A549 (cell line): ENCODE measurements around the gene HSPG2. TPM values are rescaled to one million over a fixed set of nuclear protein-coding genes. Genes with fewer than 3 reads are reported as not detected.

ENCODE experiments used
- ATAC-seq, 2 experiments: fragments of 200-7000 bp in 1 of 2; fragments of >200 bp in 1 of 2; cut with Nextera tagmentation in 1 of 2; cut with Tn5 transposase in 1 of 2; 3 replicates each; pipeline versions ENCODE4 v1.8.0 to v1.9.1; 2018 to 2020; ENCODE audit warnings: mild to moderate bottlenecking in 1 of 2, moderate library complexity in 1 of 2
- CTCF ChIA-PET: fragments of 300-600 bp; sonication (Branson Sonifier 250); formaldehyde crosslinking; extraction: SDS; loops from one replicate; lab custom pipeline; 2021; ENCODE audit warnings: antibody characterized with exemption, inconsistent platforms; lab: Yijun Ruan, JAX
- POLR2A ChIA-PET: fragments of 350-600 bp; formaldehyde crosslinking; extraction: SDS; loops from one replicate; lab custom pipeline; 2021; ENCODE audit warnings: antibody characterized with exemption, inconsistent platforms; lab: Yijun Ruan, JAX
- DNase-seq, 2 experiments: peaks; one replicate each; pipeline versions ENCODE4 v3.0.0 to v3.0.0-alpha.2; 2011 to 2016; ENCODE audit warnings: low read depth in 1 of 2, low spot score in 1 of 2
- FAIRE-seq: peaks from 2 replicates; lab custom pipeline; 2011; peaks lifted over from hg19 to GRCh38; lab: Jason Lieb, UNC
- H3K27ac ChIP-seq, 2 experiments: fragments of >200 bp; sonication (Bioruptor Twin); formaldehyde crosslinking; 3 replicates each; pipeline ENCODE4 v1.5.1; 2016 to 2017
- H3K4me1 ChIP-seq: fragments of >200 bp; sonication (Bioruptor Twin); formaldehyde crosslinking; 3 replicates; pipeline ENCODE4 v1.6.1; 2016
- H3K4me2 ChIP-seq: fragments of >200 bp; sonication (Bioruptor Twin); formaldehyde crosslinking; 3 replicates; pipeline ENCODE4 v1.6.1; 2016
- H3K4me3 ChIP-seq: fragments of >200 bp; sonication (Bioruptor Twin); formaldehyde crosslinking; 3 replicates; pipeline ENCODE4 v1.5.1; 2016
- H3K9me3 ChIP-seq: fragments of >200 bp; sonication (Bioruptor Twin); formaldehyde crosslinking; 3 replicates; pipeline ENCODE4 v1.6.1; 2016
- BHLHE40 ChIP-seq: IDR thresholded peaks from 2 replicates; pipeline ENCODE4 v1.6.1; 2012; ENCODE audit warnings: low read depth, low read length, inconsistent platforms
- CBX8 ChIP-seq: fragments of 200-600 bp; sonication (generic); IDR thresholded peaks from 2 replicates; pipeline ENCODE4 v1.6.1; 2016
- CHD2 ChIP-seq: fragments of 150-350 bp; IDR thresholded peaks from 2 replicates; pipeline ENCODE4 v1.6.1; 2014; ENCODE audit warnings: low read length; ENCODE audit not compliant: partially characterized antibody
- CHD4 ChIP-seq: fragments of 200-600 bp; sonication (generic); IDR thresholded peaks from 2 replicates; pipeline ENCODE4 v1.6.1; 2016; ENCODE audit warnings: antibody characterized with exemption, mild to moderate bottlenecking, borderline replicate concordance
- EHMT2 ChIP-seq: fragments of 200-600 bp; sonication (generic); IDR thresholded peaks from 2 replicates; pipeline ENCODE4 v1.6.1; 2016; ENCODE audit warnings: antibody characterized with exemption, low read depth, mild to moderate bottlenecking, moderate library complexity
- HEYL ChIP-seq: fragments of 250-450 bp; sonication (Bioruptor Pico); IDR thresholded peaks from 2 replicates; pipeline ENCODE4 v1.8.0; 2021; ENCODE audit warnings: mild to moderate bottlenecking, moderate library complexity
- HOXA7 ChIP-seq: fragments of 250-450 bp; sonication (Bioruptor Pico); IDR thresholded peaks from 2 replicates; pipeline ENCODE4 v1.5.0; 2020; ENCODE audit warnings: mild to moderate bottlenecking, moderate library complexity
- HOXB13 ChIP-seq: fragments of 250-450 bp; sonication (Bioruptor Pico); IDR thresholded peaks from 2 replicates; pipeline ENCODE4 v1.5.0; 2020; ENCODE audit warnings: low read depth, mild to moderate bottlenecking, moderate library complexity
- MAFK ChIP-seq: fragments of 450-650 bp; IDR thresholded peaks from 2 replicates; pipeline ENCODE4 v1.6.1; 2014; ENCODE audit not compliant: partially characterized antibody
- MAZ ChIP-seq: fragments of 150-350 bp; IDR thresholded peaks from 2 replicates; pipeline ENCODE4 v1.6.1; 2014; ENCODE audit warnings: antibody characterized with exemption, low read depth, low read length, borderline replicate concordance
- MYC ChIP-seq: IDR thresholded peaks from 2 replicates; pipeline ENCODE4 v1.6.1; 2012; ENCODE audit warnings: mild to moderate bottlenecking, inconsistent platforms, low read length, improper control_type of control experiment, borderline replicate concordance
- POLR2A ChIP-seq: IDR thresholded peaks from 2 replicates; pipeline ENCODE4 v1.6.1; 2012; ENCODE audit warnings: mild to moderate bottlenecking, low read length
- RFX5 ChIP-seq: fragments of 450-650 bp; IDR thresholded peaks from 2 replicates; pipeline ENCODE4 v1.7.1; 2014; ENCODE audit warnings: antibody characterized with exemption, mild to moderate bottlenecking, moderate library complexity
- RNF2 ChIP-seq: fragments of 200-600 bp; sonication (generic); IDR thresholded peaks from 2 replicates; pipeline ENCODE4 v1.6.1; 2016; ENCODE audit warnings: low read depth, mild to moderate bottlenecking, antibody characterized with exemption, moderate library complexity, borderline replicate concordance
- SMC3 ChIP-seq: fragments of >200 bp; sonication (Bioruptor Twin); formaldehyde crosslinking; IDR thresholded peaks from 3 replicates; pipeline ENCODE4 v1.6.1; 2018; ENCODE audit warnings: inconsistent platforms
- ZFP36 ChIP-seq: fragments of 450-650 bp; IDR thresholded peaks from 2 replicates; pipeline ENCODE4 v1.6.1; 2014; ENCODE audit warnings: borderline replicate concordance; ENCODE audit not compliant: partially characterized antibody
- WGBS: methylation state at CpG from one replicate; pipeline ENCODE4 v1.1.6; 2017; ENCODE audit errors: missing lambda C conversion rate; 5-methylcytosine and 5-hydroxymethylcytosine counted together
- polyA plus RNA-seq, 4 experiments: library from polyadenylated mRNA; depleted of rRNA in 3 of 4; stranded (reverse); fragments of >200 nt; fragmentation: RNase III in 1 of 4; extraction: RNeasy Plus Mini Kit Qiagen cat#74134 plus additional on column Dnase treatment in 1 of 4; gene quantifications; 2 replicates in 3 of 4; 3 replicates in 1 of 4; pipeline ENCODE4 v1.2.3, GENCODE V29; 2011 to 2017
- TF ChIP-seq, protein P1 (sequence below): fragments of 250-450 bp; sonication (Bioruptor Pico); IDR thresholded peaks from 2 replicates; pipeline ENCODE4 v1.5.0; 2020; ENCODE audit warnings: low read depth, mild to moderate bottlenecking, moderate library complexity
- TF ChIP-seq, protein P2 (sequence below): fragments of >200 bp; sonication (Bioruptor Twin); formaldehyde crosslinking; IDR thresholded peaks from 2 replicates; pipeline ENCODE4 v1.6.1; 2016
- TF ChIP-seq, protein P3 (sequence below): fragments of 250-450 bp; sonication (Bioruptor Pico); IDR thresholded peaks from 2 replicates; pipeline ENCODE4 v1.5.0; 2021; ENCODE audit warnings: mild to moderate bottlenecking, moderate library complexity, borderline replicate concordance
- TF ChIP-seq, protein P4 (sequence below): fragments of 450-650 bp; IDR thresholded peaks from 2 replicates; pipeline ENCODE4 v1.6.1; 2014; ENCODE audit warnings: antibody characterized with exemption
- TF ChIP-seq, protein P5 (sequence below): IDR thresholded peaks from 2 replicates; pipeline ENCODE4 v1.6.1; 2012; ENCODE audit warnings: low read depth, borderline replicate concordance

The HSPG2 gene
- polyA plus RNA-seq, 2 of the 4 experiments (the other 2 are of a cell fraction), result 7.0 to 42.7 TPM

DNA sequence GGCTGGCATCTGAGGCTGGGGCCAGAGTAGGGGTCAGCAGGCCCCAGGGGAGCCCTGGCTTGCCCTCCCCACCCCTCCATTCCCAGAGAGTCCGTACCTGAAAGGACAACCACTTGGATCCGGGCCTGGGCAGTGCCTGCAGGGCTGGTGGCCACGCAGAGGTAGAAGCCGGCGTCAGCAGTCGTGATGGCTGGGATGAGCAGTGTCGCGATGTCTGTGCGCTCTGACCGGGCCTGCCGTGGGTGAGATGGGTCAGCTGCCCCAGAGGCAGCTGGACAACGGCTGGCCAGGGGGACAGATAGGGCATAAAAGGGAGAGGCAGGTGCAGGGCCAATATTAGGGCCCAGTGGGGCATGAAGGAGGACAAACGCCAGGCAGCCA lies 82.4 kb downstream of the HSPG2 start:
- ChIA-PET POLR2A (no interaction called here), CTCF (no interaction called here)
- H3K27ac ChIP-seq, result no peak overlapping the region
- no peak overlapping the region for H3K4me2 ChIP-seq
- no peak for TF ChIP-seq MAFK
- TF ChIP-seq SMC3, result no peak
- TF ChIP-seq, protein P1, sequence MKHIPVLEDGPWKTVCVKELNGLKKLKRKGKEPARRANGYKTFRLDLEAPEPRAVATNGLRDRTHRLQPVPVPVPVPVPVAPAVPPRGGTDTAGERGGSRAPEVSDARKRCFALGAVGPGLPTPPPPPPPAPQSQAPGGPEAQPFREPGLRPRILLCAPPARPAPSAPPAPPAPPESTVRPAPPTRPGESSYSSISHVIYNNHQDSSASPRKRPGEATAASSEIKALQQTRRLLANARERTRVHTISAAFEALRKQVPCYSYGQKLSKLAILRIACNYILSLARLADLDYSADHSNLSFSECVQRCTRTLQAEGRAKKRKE (CRISPR knock-in tag), result no peak
- TF ChIP-seq CBX8, result no peak
- no peak for TF ChIP-seq CHD2
- TF ChIP-seq CHD4, result no peak
- no peak for TF ChIP-seq EHMT2
- no peak for TF ChIP-seq MAZ
- no peak for TF ChIP-seq MYC
- TF ChIP-seq, protein P2, sequence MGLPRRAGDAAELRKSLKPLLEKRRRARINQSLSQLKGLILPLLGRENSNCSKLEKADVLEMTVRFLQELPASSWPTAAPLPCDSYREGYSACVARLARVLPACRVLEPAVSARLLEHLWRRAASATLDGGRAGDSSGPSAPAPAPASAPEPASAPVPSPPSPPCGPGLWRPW, result no peak
- 0 out of 3 replicates have a peak, but pooled peaks cover 5% of the 10 kb centered on the region for H3K4me1 ChIP-seq
- no peak overlapping the region for H3K4me3 ChIP-seq
- no peaks in the 10 kb centered on the region for H3K9me3 ChIP-seq
- 95% methylated on average over 10 of the region's 13 CpGs for WGBS
- ATAC-seq (no peak), DNase-seq (no peak), FAIRE-seq (no peak)

DNA sequence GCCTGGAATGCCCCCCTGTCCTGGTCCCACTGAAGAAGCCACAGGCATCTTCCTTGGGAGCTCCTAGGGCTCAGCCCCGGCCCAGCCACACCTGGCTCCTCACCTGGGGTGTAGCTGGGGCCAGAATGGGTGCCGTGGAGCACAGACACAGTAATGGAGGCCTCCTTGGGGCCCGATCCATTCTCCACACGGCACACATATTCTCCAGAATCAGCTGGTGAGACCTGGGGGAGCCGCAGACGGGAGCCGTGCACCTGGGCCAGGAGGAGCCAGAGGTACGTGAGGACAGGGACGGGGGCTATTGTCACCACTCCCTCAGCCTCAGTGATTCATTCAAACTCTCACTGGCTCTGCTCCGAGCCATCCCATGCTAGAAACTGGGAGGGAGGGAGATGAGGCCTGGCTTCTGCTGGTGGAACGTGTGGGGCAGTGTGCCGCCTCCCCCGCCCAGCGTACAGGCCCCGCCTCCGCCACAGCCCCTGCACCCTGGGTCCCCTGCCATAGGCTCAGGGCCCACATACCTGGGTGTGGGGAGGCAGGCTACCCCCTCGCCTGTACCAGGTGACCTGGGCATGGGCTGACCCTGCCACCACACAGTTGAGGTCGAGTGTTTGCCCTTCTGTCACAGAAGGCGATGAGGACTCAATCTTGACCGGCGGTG lies 82.9 kb downstream of the HSPG2 start:
- no peak for DNase-seq
- H3K9me3 ChIP-seq, result no peaks in the 10 kb centered on the region
- no peak for ATAC-seq
- no peak overlapping the region for H3K4me3 ChIP-seq
- CTCF ChIA-PET, result no interaction called here
- TF ChIP-seq RNF2 (no peak), SMC3 (no peak), HOXA7 (CRISPR knock-in tag) (no peak), CBX8 (no peak), EHMT2 (no peak), HOXB13 (CRISPR knock-in tag) (no peak), ZFP36 (no peak), POLR2A (no peak), RFX5 (no peak), HEYL (CRISPR knock-in tag) (no peak), MAZ (no peak)
- TF ChIP-seq, protein P3, sequence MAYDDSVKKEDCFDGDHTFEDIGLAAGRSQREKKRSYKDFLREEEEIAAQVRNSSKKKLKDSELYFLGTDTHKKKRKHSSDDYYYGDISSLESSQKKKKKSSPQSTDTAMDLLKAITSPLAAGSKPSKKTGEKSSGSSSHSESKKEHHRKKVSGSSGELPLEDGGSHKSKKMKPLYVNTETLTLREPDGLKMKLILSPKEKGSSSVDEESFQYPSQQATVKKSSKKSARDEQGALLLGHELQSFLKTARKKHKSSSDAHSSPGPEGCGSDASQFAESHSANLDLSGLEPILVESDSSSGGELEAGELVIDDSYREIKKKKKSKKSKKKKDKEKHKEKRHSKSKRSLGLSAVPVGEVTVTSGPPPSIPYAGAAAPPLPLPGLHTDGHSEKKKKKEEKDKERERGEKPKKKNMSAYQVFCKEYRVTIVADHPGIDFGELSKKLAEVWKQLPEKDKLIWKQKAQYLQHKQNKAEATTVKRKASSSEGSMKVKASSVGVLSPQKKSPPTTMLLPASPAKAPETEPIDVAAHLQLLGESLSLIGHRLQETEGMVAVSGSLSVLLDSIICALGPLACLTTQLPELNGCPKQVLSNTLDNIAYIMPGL, result no peak
- TF ChIP-seq, protein P4, sequence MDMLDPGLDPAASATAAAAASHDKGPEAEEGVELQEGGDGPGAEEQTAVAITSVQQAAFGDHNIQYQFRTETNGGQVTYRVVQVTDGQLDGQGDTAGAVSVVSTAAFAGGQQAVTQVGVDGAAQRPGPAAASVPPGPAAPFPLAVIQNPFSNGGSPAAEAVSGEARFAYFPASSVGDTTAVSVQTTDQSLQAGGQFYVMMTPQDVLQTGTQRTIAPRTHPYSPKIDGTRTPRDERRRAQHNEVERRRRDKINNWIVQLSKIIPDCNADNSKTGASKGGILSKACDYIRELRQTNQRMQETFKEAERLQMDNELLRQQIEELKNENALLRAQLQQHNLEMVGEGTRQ, result no peak
- TF ChIP-seq, protein P5, sequence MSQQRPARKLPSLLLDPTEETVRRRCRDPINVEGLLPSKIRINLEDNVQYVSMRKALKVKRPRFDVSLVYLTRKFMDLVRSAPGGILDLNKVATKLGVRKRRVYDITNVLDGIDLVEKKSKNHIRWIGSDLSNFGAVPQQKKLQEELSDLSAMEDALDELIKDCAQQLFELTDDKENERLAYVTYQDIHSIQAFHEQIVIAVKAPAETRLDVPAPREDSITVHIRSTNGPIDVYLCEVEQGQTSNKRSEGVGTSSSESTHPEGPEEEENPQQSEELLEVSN, result no peak
- no peak for FAIRE-seq
- no peak overlapping the region for H3K27ac ChIP-seq
- H3K4me2 ChIP-seq, result no peak overlapping the region
- 93% methylated on average over 8 of the region's 21 CpGs for WGBS
- H3K4me1 ChIP-seq, result 0 out of 3 replicates have a peak, but pooled peaks cover 5% of the 10 kb centered on the region
- POLR2A ChIA-PET, result no interaction called here

DNA sequence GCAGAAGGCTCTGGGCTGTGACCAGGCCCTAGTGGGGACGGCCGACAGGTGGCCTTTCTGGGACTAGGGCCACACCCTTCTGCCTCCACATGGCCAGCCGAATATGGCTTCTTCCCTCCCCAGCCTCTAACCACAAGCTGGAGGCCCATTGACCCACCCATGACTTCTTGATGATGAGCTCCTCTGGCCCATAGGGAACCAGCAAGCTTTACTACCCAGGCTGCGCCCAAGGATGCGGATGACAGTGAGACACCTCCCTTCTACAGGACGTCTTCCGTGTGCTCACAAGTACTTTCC lies 84.0 kb downstream of the HSPG2 start:
- FAIRE-seq, result no peak
- no peak for ATAC-seq
- H3K4me1 ChIP-seq, result 0 out of 3 replicates have a peak, but pooled peaks cover 5% of the 10 kb centered on the region
- CTCF ChIA-PET, result no interaction called here
- POLR2A ChIA-PET, result no interaction called here
- H3K4me3 ChIP-seq, result no peak overlapping the region
- no peak overlapping the region for H3K27ac ChIP-seq
- no peak overlapping the region for H3K4me2 ChIP-seq
- 91% methylated on average over 4 of the region's 7 CpGs for WGBS
- TF ChIP-seq BHLHE40, result no peak
- TF ChIP-seq, protein P5, result no peak
- TF ChIP-seq, all 56 proteins: peak for 0
- H3K9me3 ChIP-seq, result no peaks in the 10 kb centered on the region
- DNase-seq, result no peak
